PC-9 (cell line): ENCODE results near the gene ARPC1A. TPM values are rescaled to one million over a fixed set of nuclear protein-coding genes. Genes with fewer than 3 reads are reported as not detected.
"Not testable (repeated sequence)": the region's sequence is repeated elsewhere in the genome, so short reads cannot be mapped to it uniquely, and the experiment has no call there.

Source experiments
- BruUV-seq: library from RNA; stranded (reverse); fragments of 400-500 nt; replicated peaks from 2 replicates; lab custom pipeline; 2021; lab: Mats Ljungman, UMichigan
- CTCF ChIA-PET: fragments of 300-600 bp; sonication (Branson Sonifier 250); formaldehyde crosslinking; loops from one replicate; lab custom pipeline; 2022; ENCODE audit warnings: antibody characterized with exemption; lab: Charles Lee
- POLR2A ChIA-PET: fragments of 300-600 bp; sonication (Branson Sonifier 250); formaldehyde crosslinking; loops from one replicate; lab custom pipeline; 2022; ENCODE audit warnings: antibody characterized with exemption; ENCODE audit not compliant: unreplicated experiment; lab: Charles Lee
- DNase-seq, 2 experiments: peaks; one replicate each; pipeline versions ENCODE4 v3.0.0 to v3.0.0-alpha.2; 2015 to 2022; ENCODE audit warnings: mixed read lengths in 1 of 2
- H2AFZ ChIP-seq: fragments of 200-600 bp; sonication (generic); 2 replicates; pipeline ENCODE4 v1.8.1; 2017; ENCODE audit warnings: antibody characterized with exemption
- H3F3A ChIP-seq: fragments of 200-600 bp; sonication (generic); 2 replicates; pipeline ENCODE4 v1.8.1; 2017; ENCODE audit warnings: antibody characterized with exemption, mild to moderate bottlenecking, low read depth; ENCODE audit not compliant: insufficient read depth
- H3K27ac ChIP-seq: fragments of 200-600 bp; sonication (generic); 2 replicates; pipeline ENCODE4 v1.6.1; 2016; ENCODE audit warnings: mixed run types
- H3K27me3 ChIP-seq: fragments of 200-600 bp; sonication (generic); 2 replicates; pipeline ENCODE4 v1.6.1; 2016; ENCODE audit warnings: low read depth, mixed run types; ENCODE audit not compliant: insufficient read depth
- H3K36me3 ChIP-seq: fragments of 200-600 bp; sonication (generic); 2 replicates; pipeline ENCODE4 v1.6.1; 2016; ENCODE audit warnings: low read depth, mixed run types
- H3K4me1 ChIP-seq: fragments of 200-600 bp; sonication (generic); replicated peaks from 2 replicates; pipeline ENCODE4 v1.6.1; 2016; ENCODE audit warnings: mixed run types; ENCODE audit not compliant: insufficient read depth
- H3K4me2 ChIP-seq: fragments of 200-600 bp; sonication (generic); 2 replicates; pipeline ENCODE4 v1.6.1; 2017; ENCODE audit warnings: mixed run types
- H3K4me3 ChIP-seq: fragments of 200-600 bp; sonication (generic); 2 replicates; pipeline ENCODE4 v1.6.1; 2016; ENCODE audit warnings: mixed run types
- H3K79me2 ChIP-seq: fragments of 200-600 bp; sonication (generic); 2 replicates; pipeline ENCODE4 v1.6.1; 2017; ENCODE audit warnings: low read depth, mixed run types
- H3K9me2 ChIP-seq: fragments of 200-600 bp; sonication (generic); 2 replicates; pipeline ENCODE4 v1.8.1; 2017; ENCODE audit warnings: mild to moderate bottlenecking; ENCODE audit not compliant: insufficient read depth
- H3K9me3 ChIP-seq: fragments of 200-600 bp; sonication (generic); 2 replicates; pipeline ENCODE4 v1.8.1; 2016; ENCODE audit warnings: low read depth; ENCODE audit not compliant: insufficient read depth
- H4K20me1 ChIP-seq: fragments of 200-600 bp; sonication (generic); 2 replicates; pipeline ENCODE4 v1.8.1; 2017; ENCODE audit not compliant: insufficient read depth
- CTCF ChIP-seq: fragments of 200-600 bp; sonication (generic); conservative IDR thresholded peaks from 2 replicates; pipeline ENCODE4 v1.6.1; 2017; ENCODE audit warnings: mixed run types, antibody characterized with exemption, mild to moderate bottlenecking, moderate library complexity
- EZH2 ChIP-seq: fragments of 200-600 bp; sonication (generic); IDR thresholded peaks from 2 replicates; pipeline ENCODE4 v1.8.0; 2017; ENCODE audit warnings: antibody characterized with exemption, low read depth
- intact Hi-C: fragments of 100-400 bp; cut with micrococcal nuclease; formaldehyde crosslinking; loops from one replicate; pipeline ENCODE4 v1.10.0; 2022; ENCODE audit not compliant: unreplicated experiment
- total RNA-seq: library from RNA; stranded (reverse); gene quantifications from 2 replicates; pipeline ENCODE4 v1.2.3, GENCODE V29; 2021

ARPC1A gene
- total RNA-seq, 1 experiment from 2014 or later = 305 TPM

GRCh38 chr7:99313204-99313573, 12.5 kb upstream of the ARPC1A start:
- Histone ChIP-seq H4K20me1 (no peaks in the 10 kb centered on the region), H3K27ac (no peak overlapping the region), H3K79me2 (peaks cover 4% of the 10 kb centered on the region; the same call in 1 of the 2 replicates), H3K9me3 (no peaks in the 10 kb centered on the region), H3K9me2 (no peaks in the 10 kb centered on the region), H3K36me3 (0 out of 2 replicates have a peak, but pooled peaks cover 5% of the 10 kb centered on the region), H3K4me1 (peaks cover 7% of the 10 kb centered on the region), H2AFZ (no peak overlapping the region), H3K4me3 (no peak overlapping the region), H3F3A (peaks cover 7% of the 10 kb centered on the region; the same call in 1 of the 2 replicates), H3K27me3 (no peaks in the 10 kb centered on the region), H3K4me2 (peak overlapping the region; percentile 61; the same call in 1 of the 2 replicates)
- CTCF ChIA-PET = interaction anchor here (1.0 kb wide), 1 partner anchor 18 kb away, joined by 3 read pairs; no protein-coding TSS in a partner anchor
- TF ChIP-seq EZH2 = no peak
- peak; percentile 41; the same call in 1 of the 2 replicates for TF ChIP-seq CTCF
- DNase-seq = no peak
- BruUV-seq = no TSS peak
- intact Hi-C loops = loop anchor here (1.0 to 5.0 kb wide), 6 partner anchors 89 to 273 kb away; no protein-coding TSS in a partner anchor
- POLR2A ChIA-PET = interaction anchor here (0.6 kb wide), 1 partner anchor 372 kb away, joined by 3 read pairs; no protein-coding TSS in a partner anchor

DNA sequence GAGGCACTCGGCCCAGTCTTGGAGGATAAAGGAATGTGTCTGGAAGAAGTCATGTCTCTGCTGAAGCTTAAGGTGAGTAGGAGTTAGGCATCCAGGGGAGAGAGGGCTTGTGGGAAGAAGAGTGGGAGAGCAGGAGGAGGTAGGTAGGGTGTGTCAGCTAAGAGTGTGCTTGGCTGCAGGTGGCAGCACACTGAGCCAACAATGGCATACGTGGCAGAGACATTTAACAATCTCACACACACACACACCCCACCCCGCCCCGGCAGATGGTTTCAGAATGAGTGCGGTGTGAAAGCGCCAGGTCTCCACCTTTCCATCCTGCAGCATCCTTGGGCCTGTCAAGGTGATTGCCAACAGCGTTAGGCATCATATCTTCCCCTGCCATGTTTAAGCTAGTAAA, 11.2 kb upstream of the ARPC1A start:
- Histone ChIP-seq H3K4me3 (no peak overlapping the region), H3K27ac (no peak overlapping the region), H3K9me3 (no peaks in the 10 kb centered on the region), H4K20me1 (no peaks in the 10 kb centered on the region), H3K36me3 (0 out of 2 replicates have a peak, but pooled peaks cover 1% of the 10 kb centered on the region), H2AFZ (no peak overlapping the region), H3K27me3 (no peaks in the 10 kb centered on the region), H3K4me2 (no peak overlapping the region), H3K79me2 (peaks cover 4% of the 10 kb centered on the region; the same call in 1 of the 2 replicates), H3K4me1 (peaks cover 7% of the 10 kb centered on the region), H3K9me2 (no peaks in the 10 kb centered on the region), H3F3A (peaks cover 7% of the 10 kb centered on the region; the same call in 1 of the 2 replicates)
- TF ChIP-seq EZH2 = no peak
- TF ChIP-seq CTCF = no peak
- CTCF ChIA-PET = interaction anchor here (0.7 kb wide), 1 partner anchor 270 kb away, joined by 3 read pairs; no protein-coding TSS in a partner anchor
- BruUV-seq = no TSS peak
- POLR2A ChIA-PET = no interaction called here
- no peak for DNase-seq
- intact Hi-C loops = loop anchor here (5.0 kb wide), 2 partner anchors 102 to 187 kb away; no protein-coding TSS in a partner anchor

- H3K4me1 ChIP-seq = peaks cover 8% of the 10 kb centered on the region; the same call in 1 of the 2 replicates
- H3F3A ChIP-seq = peaks cover 14% of the 10 kb centered on the region; the same call in 1 of the 2 replicates
- no TSS peak for BruUV-seq
- H4K20me1 ChIP-seq = no peaks in the 10 kb centered on the region
- H3K4me3 ChIP-seq = no peak overlapping the region
- ChIA-PET CTCF (no interaction called here), POLR2A (interaction anchor here (0.6 kb wide), 1 partner anchor 276 kb away, joined by 4 read pairs; no protein-coding TSS in a partner anchor)
- H3K9me3 ChIP-seq = no peaks in the 10 kb centered on the region
- no peak overlapping the region for H3K4me2 ChIP-seq
- no peaks in the 10 kb centered on the region for H3K36me3 ChIP-seq
- H3K27me3 ChIP-seq = no peaks in the 10 kb centered on the region
- TF ChIP-seq EZH2 = no peak
- TF ChIP-seq CTCF = no peak
- H3K27ac ChIP-seq = no peak overlapping the region
- no peak overlapping the region for H2AFZ ChIP-seq
- no peak for DNase-seq
- no peaks in the 10 kb centered on the region for H3K9me2 ChIP-seq
- H3K79me2 ChIP-seq = peaks cover 14% of the 10 kb centered on the region
- intact Hi-C loops = no loop called here
Observed at GRCh38 chr7:99320371-99320770, 5.3 kb upstream of the ARPC1A start.

DNA sequence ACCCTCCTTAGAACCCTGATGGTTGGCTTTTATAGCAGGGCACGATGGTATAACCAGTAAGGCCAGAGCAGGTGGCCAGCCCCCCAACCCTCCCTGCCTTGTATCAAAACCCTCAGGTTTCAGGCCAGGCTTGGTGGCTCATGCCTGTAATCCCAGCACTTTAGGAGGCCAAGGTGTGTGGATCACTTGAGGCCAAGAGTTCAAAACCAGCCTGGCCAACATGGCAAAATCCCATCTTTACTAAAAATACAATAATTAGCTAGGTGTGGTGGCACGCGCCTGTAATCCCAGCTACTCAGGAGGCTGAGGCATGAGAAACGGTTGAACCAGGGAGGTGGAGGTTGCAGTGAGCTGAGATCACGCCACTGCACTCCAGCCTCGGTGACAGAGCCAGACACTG, 3.0 kb upstream of the ARPC1A start:
- H3F3A ChIP-seq = peaks cover 18% of the 10 kb centered on the region; the same call in 1 of the 2 replicates
- H3K4me3 ChIP-seq, H3K36me3 ChIP-seq, H3K9me2 ChIP-seq, BruUV-seq, H3K27ac ChIP-seq, H3K27me3 ChIP-seq, H4K20me1 ChIP-seq, intact Hi-C loops, H3K9me3 ChIP-seq, CTCF ChIA-PET, H3K4me2 ChIP-seq, DNase-seq, H2AFZ ChIP-seq: not testable (repeated sequence)
- peaks cover 19% of the 10 kb centered on the region for H3K4me1 ChIP-seq
- peaks cover 35% of the 10 kb centered on the region for H3K79me2 ChIP-seq
- POLR2A ChIA-PET = interaction anchor here (0.6 kb wide), 1 partner anchor 149 kb away, joined by 8 read pairs; no protein-coding TSS in a partner anchor
